WTC11 (cell line): ENCODE measurements around the gene MGAT3. TPM values are rescaled to one million over a fixed set of nuclear protein-coding genes. Genes with fewer than 3 reads are reported as not detected.

ENCODE experiments used
- ATAC-seq: fragments of 200-7000 bp; cut with Tn5 transposase; 2 replicates; pipeline ENCODE4 v1.10.0; 2021; ENCODE audit warnings: mild to moderate bottlenecking, moderate library complexity
- CTCF ChIA-PET: fragments of 300-600 bp; sonication (Branson Sonifier 250); formaldehyde crosslinking; loops from one replicate; lab custom pipeline; 2021; ENCODE audit warnings: antibody characterized with exemption; lab: Charles Lee
- POLR2A ChIA-PET: fragments of 350-600 bp; sonication (Branson Sonifier 250); formaldehyde crosslinking; loops from one replicate; lab custom pipeline; 2021; ENCODE audit warnings: antibody characterized with exemption; lab: Charles Lee
- DNase-seq: peaks from one replicate; pipeline ENCODE4 v3.0.0; 2021; ENCODE audit warnings: low spot score
- H3K27ac Mint-ChIP-seq: 2 replicates; pipeline ENCODE4 v1.8.0; 2021; ENCODE audit warnings: mixed read lengths
- H3K27me3 Mint-ChIP-seq: 2 replicates; pipeline ENCODE4 v1.8.0; 2021; ENCODE audit warnings: low read depth, mild to moderate bottlenecking, moderate library complexity, mixed read lengths
- H3K36me3 Mint-ChIP-seq: 2 replicates; pipeline ENCODE4 v1.8.0; 2021; ENCODE audit warnings: mixed read lengths
- H3K4me1 Mint-ChIP-seq: 2 replicates; pipeline ENCODE4 v1.8.0; 2022; ENCODE audit warnings: mixed read lengths
- H3K4me3 Mint-ChIP-seq: 2 replicates; pipeline ENCODE4 v1.8.0; 2021; ENCODE audit warnings: mild to moderate bottlenecking, moderate library complexity, mixed read lengths
- H3K9me3 Mint-ChIP-seq: 2 replicates; pipeline ENCODE4 v1.8.0; 2021; ENCODE audit warnings: mixed read lengths
- AR ChIP-seq: fragments of 250-450 bp; sonication (Bioruptor Pico); IDR thresholded peaks from 2 replicates; pipeline ENCODE4 v1.9.0; 2021; ENCODE audit warnings: mild to moderate bottlenecking
- CBFB ChIP-seq: sonication (generic); formaldehyde crosslinking; IDR thresholded peaks from 2 replicates; pipeline ENCODE4 v1.8.1; 2022; ENCODE audit warnings: mild to moderate bottlenecking, low read depth, missing genetic modification reagents
- CREM ChIP-seq: sonication (generic); formaldehyde crosslinking; IDR thresholded peaks from 2 replicates; pipeline ENCODE4 v1.8.1; 2022; ENCODE audit warnings: mild to moderate bottlenecking, missing genetic modification reagents, moderate library complexity
- E2F4 ChIP-seq: sonication (generic); formaldehyde crosslinking; IDR thresholded peaks from 2 replicates; pipeline ENCODE4 v1.8.1; 2022; ENCODE audit warnings: low read depth, mild to moderate bottlenecking, moderate library complexity, missing genetic modification reagents, borderline replicate concordance
- ESRRA ChIP-seq: sonication (generic); formaldehyde crosslinking; IDR thresholded peaks from 2 replicates; pipeline ENCODE4 v1.8.1; 2022; ENCODE audit warnings: mild to moderate bottlenecking, missing genetic modification reagents, borderline replicate concordance
- HMGA2 ChIP-seq: fragments of 250-450 bp; sonication (Bioruptor Pico); IDR thresholded peaks from 2 replicates; pipeline ENCODE4 v1.4.0; 2021; ENCODE audit warnings: mild to moderate bottlenecking, moderate library complexity
- HMGXB4 ChIP-seq: sonication (generic); formaldehyde crosslinking; IDR thresholded peaks from 2 replicates; pipeline ENCODE4 v1.8.1; 2023; ENCODE audit warnings: mild to moderate bottlenecking, moderate library complexity, missing genetic modification reagents
- NFATC4 ChIP-seq: fragments of 250-450 bp; sonication (Bioruptor Pico); IDR thresholded peaks from 2 replicates; pipeline ENCODE4 v1.9.0; 2021; ENCODE audit warnings: mild to moderate bottlenecking
- USF1 ChIP-seq: sonication (generic); formaldehyde crosslinking; IDR thresholded peaks from 2 replicates; pipeline ENCODE4 v1.8.0; 2022; ENCODE audit warnings: mild to moderate bottlenecking, missing genetic modification reagents
- ZNF263 ChIP-seq: sonication (generic); formaldehyde crosslinking; IDR thresholded peaks from 2 replicates; pipeline ENCODE4 v1.8.1; 2022; ENCODE audit warnings: low read depth, mild to moderate bottlenecking, moderate library complexity, missing genetic modification reagents
- ZNF396 ChIP-seq: fragments of 250-450 bp; sonication (Bioruptor Pico); IDR thresholded peaks from 2 replicates; pipeline ENCODE4 v1.8.0; 2021; ENCODE audit warnings: mild to moderate bottlenecking, moderate library complexity, borderline replicate concordance
- ZNF423 ChIP-seq: fragments of 250-450 bp; sonication (Bioruptor Pico); IDR thresholded peaks from 2 replicates; pipeline ENCODE4 v2.1.2; 2022; ENCODE audit warnings: mild to moderate bottlenecking, moderate library complexity
- ZSCAN18 ChIP-seq: fragments of 250-450 bp; sonication (Bioruptor Pico); IDR thresholded peaks from 2 replicates; pipeline ENCODE4 v2.1.2; 2022; ENCODE audit warnings: mild to moderate bottlenecking, moderate library complexity
- total RNA-seq: library from RNA; stranded (reverse); gene quantifications from 3 replicates; pipeline ENCODE4 v1.2.3, GENCODE V29; 2021

MGAT3 gene
- total RNA-seq, 1 experiment from 2014 or later = 11.4 TPM

- Mint-ChIP-seq H3K27me3 (peaks cover 97% of the 10 kb centered on the region), H3K4me1 (no peaks in the 10 kb centered on the region), H3K27ac (no peak overlapping the region), H3K36me3 (peaks cover 94% of the 10 kb centered on the region), H3K9me3 (no peaks in the 10 kb centered on the region), H3K4me3 (no peak overlapping the region)
- ATAC-seq (peak; percentile 74), DNase-seq (no peak)
- CTCF ChIA-PET = interaction anchor here (1.0 to 4.0 kb wide), 4 partner anchors 9 to 19 kb away, joined by 3 to 19 read pairs (median 4); partner anchors contain the start of gene MIEF1
- TF ChIP-seq USF1 (CRISPR knock-in tag) (peak; percentile 38; the same call in 1 of the 2 replicates), ZNF263 (CRISPR knock-in tag) (no peak), CREM (CRISPR knock-in tag) (0 out of 2 replicates have a peak, but pooled peaks have one; percentile 33)
- POLR2A ChIA-PET = interaction anchor here (1.4 to 1.5 kb wide), 2 partner anchors 9 kb away, joined by 3 to 6 read pairs; partner anchors contain the start of gene MIEF1
These were observed 53.8 kb downstream of the MGAT3 start for GRCh38 chr22:39510529-39511149.

GRCh38 chr22:39511226-39511625, 54.4 kb downstream of the MGAT3 start:
- no peaks in the 10 kb centered on the region for H3K9me3 Mint-ChIP-seq
- H3K4me3 Mint-ChIP-seq = no peak overlapping the region
- ATAC-seq = no peak
- H3K27ac Mint-ChIP-seq = no peak overlapping the region
- no peak for TF ChIP-seq HMGA2 (CRISPR knock-in tag)
- no peak for TF ChIP-seq AR (CRISPR knock-in tag)
- no peak for TF ChIP-seq ZNF423 (CRISPR knock-in tag)
- TF ChIP-seq ZSCAN18 = no peak
- TF ChIP-seq ESRRA (CRISPR knock-in tag) = no peak
- TF ChIP-seq NFATC4 = no peak
- no peak for TF ChIP-seq ZNF396 (CRISPR knock-in tag)
- no peak for TF ChIP-seq HMGXB4 (CRISPR knock-in tag)
- TF ChIP-seq E2F4 (CRISPR knock-in tag) = no peak
- TF ChIP-seq CBFB (CRISPR knock-in tag) = no peak
- no peaks in the 10 kb centered on the region for H3K4me1 Mint-ChIP-seq
- CTCF ChIA-PET = interaction anchor here (1.0 to 4.0 kb wide), 4 partner anchors 9 to 18 kb away, joined by 3 to 19 read pairs (median 4); partner anchors contain the start of gene MIEF1
- peaks cover 97% of the 10 kb centered on the region for H3K27me3 Mint-ChIP-seq
- POLR2A ChIA-PET = interaction anchor here (1.4 to 1.5 kb wide), 2 partner anchors 8 to 9 kb away, joined by 3 to 6 read pairs; partner anchors contain the start of gene MIEF1
- no peak for DNase-seq
- peaks cover 94% of the 10 kb centered on the region for H3K36me3 Mint-ChIP-seq
